ENCODE results near the gene LDLRAD2. TPM values are rescaled to one million over a fixed set of nuclear protein-coding genes. Genes with fewer than 3 reads are reported as not detected.

Gene LDLRAD2
- not detected for total RNA-seq
- long read RNA-seq, result 0 reads

DNA sequence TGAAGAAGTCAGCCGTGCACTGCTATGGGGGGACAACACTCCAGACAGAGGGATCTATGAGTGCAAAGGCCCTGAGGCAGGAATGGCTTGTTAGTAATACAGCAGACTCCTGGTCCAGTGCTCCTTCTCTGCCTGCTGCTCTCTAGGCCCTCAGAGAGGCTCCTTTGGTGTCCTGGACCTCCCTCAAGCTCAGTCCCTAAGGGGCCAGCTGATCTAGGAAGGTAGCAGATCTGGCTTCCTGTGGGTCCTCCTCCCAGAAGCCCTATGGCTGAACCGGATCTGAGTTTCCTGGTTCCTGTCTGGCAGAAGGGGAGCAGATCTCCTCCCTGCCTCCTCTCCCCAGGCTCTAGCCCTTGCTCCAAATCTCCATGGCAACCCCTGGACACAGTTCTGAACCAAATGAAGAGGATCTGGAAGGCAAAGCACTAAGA is at the start of gene LDLRAD2:
Gene LDLRAD2, plus strand, starts transcription at position 391 of the 431 bp plus-strand sequence. CDS start 187 bp downstream, outside the sequence.
- ATAC-seq, result peak; percentile 37 to 61 (median 48)
- H3K4me3 ChIP-seq, result no peak within 1 kb of the TSS
- no peak for TF ChIP-seq CTCF (IDR thresholded peaks at IDR 0.05)
- no peak for TF ChIP-seq POLR2A (IDR thresholded peaks at IDR 0.05)
- no peak within 1 kb of the TSS for H3K27ac ChIP-seq
- intact Hi-C loops (cut with DNase I), result no loop called here
- H3K27me3 ChIP-seq, result peaks cover 0 to 7% of the 10 kb centered on the region in 2 donors
- H3K4me1 ChIP-seq, result peaks cover 0 to 8% (median 0%) of the 10 kb centered on the region in 4 donors
- no peaks in the 10 kb centered on the region for H3K36me3 ChIP-seq
- no peak for DNase-seq
- whole genome bisulfite sequencing (ENCODE audit: insufficient coverage, low coverage, low lambda C conversion rate, missing lambda C conversion rate), result 80% methylated on average over 2 of the region's 2 CpGs
- H3K9me3 ChIP-seq, result no peaks in the 10 kb centered on the region

GRCh38 chr1:21763236-21763635 is 48.8 kb upstream of the LDLRAD2 start:
- WGBS (ENCODE audit: insufficient coverage, low coverage, low lambda C conversion rate, missing lambda C conversion rate), result 87% methylated on average over 9 of the region's 10 CpGs
- Histone ChIP-seq H3K27me3 (no peaks in the 10 kb centered on the region), H3K36me3 (no peaks in the 10 kb centered on the region), H3K27ac (no peak overlapping the region), H3K4me3 (no peak overlapping the region), H3K4me1 (no peaks in the 10 kb centered on the region), H3K9me3 (no peaks in the 10 kb centered on the region)
- ATAC-seq (no peak), DNase-seq (no peak)
- intact Hi-C loops (cut with DNase I), result no loop called here
- TF ChIP-seq CTCF (IDR thresholded peaks at IDR 0.05) (no peak), POLR2A (IDR thresholded peaks at IDR 0.05) (no peak)

DNA sequence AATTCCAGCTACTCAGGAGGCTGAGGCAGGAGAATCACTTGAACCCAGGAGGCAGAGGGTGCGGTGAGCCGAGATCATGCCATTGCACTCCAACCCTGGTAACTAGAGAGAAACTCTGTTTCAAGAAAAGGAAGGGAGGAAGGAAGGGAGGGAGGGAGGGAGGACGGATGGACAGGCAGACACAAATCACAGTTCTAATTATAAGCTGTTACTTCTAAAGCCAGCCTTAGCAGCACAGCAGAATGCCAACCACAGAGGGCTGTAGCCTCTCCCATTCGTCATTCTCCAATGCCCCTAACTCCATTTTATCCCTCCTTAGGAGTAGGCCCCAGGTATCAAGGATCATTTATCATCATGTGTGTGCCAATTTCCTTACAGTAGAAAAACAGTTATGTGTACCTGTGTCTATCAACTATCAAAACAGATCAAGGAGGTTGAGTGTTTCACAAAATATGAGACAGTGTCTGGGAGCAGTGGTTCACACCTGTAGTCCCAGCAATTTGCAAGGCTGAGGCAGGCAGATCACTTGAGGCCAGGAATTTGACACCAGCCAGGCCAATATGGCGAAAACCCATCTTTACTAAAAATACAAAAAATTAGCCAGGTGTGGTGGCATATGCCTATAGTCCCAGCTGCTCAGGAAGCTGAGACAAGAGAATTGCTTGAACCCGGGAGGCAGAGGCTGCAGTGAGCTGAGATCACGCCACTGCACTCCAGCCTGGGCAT is 48.2 kb upstream of the LDLRAD2 start:
- 73% methylated on average over 7 of the region's 7 CpGs for WGBS (ENCODE audit: insufficient coverage, low coverage, low lambda C conversion rate, missing lambda C conversion rate)
- Histone ChIP-seq H3K27ac (no peak overlapping the region), H3K4me3 (no peak overlapping the region), H3K9me3 (no peaks in the 10 kb centered on the region), H3K4me1 (no peaks in the 10 kb centered on the region), H3K27me3 (no peaks in the 10 kb centered on the region), H3K36me3 (no peaks in the 10 kb centered on the region)
- no peak for ATAC-seq
- intact Hi-C loops (cut with DNase I), result no loop called here
- no peak for DNase-seq
- TF ChIP-seq POLR2A (IDR thresholded peaks at IDR 0.05) (no peak), CTCF (IDR thresholded peaks at IDR 0.05) (no peak)

- H3K9me3 ChIP-seq, result no peaks in the 10 kb centered on the region
- no peak overlapping the region for H3K27ac ChIP-seq
- H3K36me3 ChIP-seq, result no peaks in the 10 kb centered on the region
- intact Hi-C loops (cut with DNase I), result no loop called here
- no peak overlapping the region for H3K4me3 ChIP-seq
- H3K4me1 ChIP-seq, result no peaks in the 10 kb centered on the region
- WGBS (ENCODE audit: insufficient coverage, low coverage, low lambda C conversion rate, missing lambda C conversion rate), result 38% methylated on average over 7 of the region's 13 CpGs
- peak; percentile 56 to 80 (median 70) for ATAC-seq
- peak in 2 of 3 donors; percentile 59 for DNase-seq
- TF ChIP-seq POLR2A (IDR thresholded peaks at IDR 0.05), result no peak
- TF ChIP-seq CTCF (IDR thresholded peaks at IDR 0.05), result no peak
- H3K27me3 ChIP-seq, result no peaks in the 10 kb centered on the region
Observed at GRCh38 chr1:21764615-21765423, 47.2 kb upstream of the LDLRAD2 start.
